NCI-H82 treated with DMSO at 0.1 percent for 48 hours (cell line): ENCODE results near the gene MYBPH.

Experiments
- DNase-seq: peaks from one replicate; lab custom pipeline; 2025; ENCODE audit not compliant: unreplicated experiment; lab: John Stamatoyannopoulos, UW

MYBPH gene

GRCh38 chr1:203131548-203132200 is 44.0 kb downstream of the MYBPH start:
- no peak for DNase-seq

GRCh38 chr1:203130358-203130985 is 45.2 kb downstream of the MYBPH start:
- DNase-seq: no peak

GRCh38 chr1:203129501-203130231 is 46.0 kb downstream of the MYBPH start:
- no peak for DNase-seq

GRCh38 chr1:203128716-203129500 is 46.7 kb downstream of the MYBPH start:
- no peak for DNase-seq

DNA sequence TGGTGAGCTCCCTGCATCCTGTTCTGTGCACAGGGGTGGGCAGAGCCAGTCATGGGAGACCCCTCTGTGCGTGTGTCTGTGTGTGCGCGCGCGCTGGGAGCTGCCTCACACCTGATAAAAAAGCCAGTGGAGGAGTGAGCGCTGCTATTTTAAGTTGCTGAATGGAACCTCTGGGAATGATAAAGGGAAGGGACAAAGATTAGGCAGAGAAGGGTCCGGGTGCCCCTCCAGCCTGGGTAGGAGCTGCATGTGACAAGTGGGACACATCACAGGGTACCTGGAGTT is 47.3 kb downstream of the MYBPH start:
- DNase-seq: no peak

- DNase-seq: peak; percentile 24
Measured at GRCh38 chr1:203127666-203128430, 47.8 kb downstream of the MYBPH start, which contains the start of gene ADORA1. ADORA1 (plus strand) TSS chr1:203127726; CDS start chr1:203128842, 1,116 bp downstream.

GRCh38 chr1:203126866-203127665 is 48.6 kb downstream of the MYBPH start:
- no peak for DNase-seq

- DNase-seq: no peak
Measured at GRCh38 chr1:203126151-203126865, 49.3 kb downstream of the MYBPH start.

- no peak for DNase-seq
Measured at GRCh38 chr1:203124546-203125317, 50.9 kb downstream of the MYBPH start.

- DNase-seq: no peak
Measured at GRCh38 chr1:203124011-203124410, 51.6 kb downstream of the MYBPH start.

- no peak for DNase-seq
Measured at GRCh38 chr1:203122159-203122558, 53.5 kb downstream of the MYBPH start.

GRCh38 chr1:203121186-203122015 is 54.2 kb downstream of the MYBPH start:
- no peak for DNase-seq

DNA sequence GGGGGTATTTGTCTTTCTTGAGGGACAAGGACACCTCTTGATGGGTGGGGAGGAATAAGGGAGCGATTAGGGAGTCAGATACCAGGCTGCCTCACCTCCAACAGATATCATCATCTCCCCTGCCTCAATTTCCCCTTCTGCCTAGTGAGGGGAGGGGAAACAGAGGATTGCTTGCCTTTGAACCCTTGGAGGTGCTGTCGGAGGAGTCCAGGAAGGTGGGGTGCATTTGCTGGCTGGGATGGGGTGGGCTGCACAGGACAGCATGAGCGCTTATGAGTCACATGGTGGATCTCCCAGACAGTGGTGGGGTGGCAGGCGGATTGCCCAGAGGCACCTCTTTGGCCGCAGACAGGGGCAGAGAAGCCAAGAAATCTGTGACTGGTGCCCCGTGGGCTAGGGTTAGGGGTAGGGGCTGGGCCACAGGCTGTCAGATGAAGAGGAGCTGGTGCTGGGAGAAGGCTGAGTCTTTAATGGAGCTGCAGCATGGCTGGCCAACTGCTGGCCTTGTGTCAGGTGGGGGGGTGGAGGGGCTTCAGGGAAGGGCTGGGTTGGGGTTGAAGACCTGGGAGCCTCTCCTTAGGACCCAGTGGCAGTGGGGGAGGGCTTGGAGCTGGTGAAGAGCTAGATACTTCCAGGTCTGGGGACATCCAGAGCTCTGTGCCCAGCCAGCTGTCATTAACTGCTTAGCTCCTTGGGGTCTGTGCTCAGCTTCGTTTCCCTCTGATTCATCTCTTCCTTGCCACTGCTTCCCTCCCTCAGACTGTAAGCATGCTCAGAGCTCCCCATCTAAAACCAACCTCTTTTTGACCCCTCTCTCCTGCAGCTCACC is 55.1 kb downstream of the MYBPH start:
- no peak for DNase-seq
